WTC11 (cell line): Measurements from ENCODE around the gene TIFAB. TPM values are rescaled to one million over a fixed set of nuclear protein-coding genes. Genes with fewer than 3 reads are reported as not detected.

Source experiments
- ATAC-seq: fragments of 200-7000 bp; cut with Tn5 transposase; 2 replicates; pipeline ENCODE4 v1.10.0; 2021; ENCODE audit warnings: mild to moderate bottlenecking, moderate library complexity
- CTCF ChIA-PET: fragments of 300-600 bp; sonication (Branson Sonifier 250); formaldehyde crosslinking; loops from one replicate; lab custom pipeline; 2021; ENCODE audit warnings: antibody characterized with exemption; lab: Charles Lee
- POLR2A ChIA-PET: fragments of 350-600 bp; sonication (Branson Sonifier 250); formaldehyde crosslinking; loops from one replicate; lab custom pipeline; 2021; ENCODE audit warnings: antibody characterized with exemption; lab: Charles Lee
- DNase-seq: peaks from one replicate; pipeline ENCODE4 v3.0.0; 2021; ENCODE audit warnings: low spot score
- H3K27ac Mint-ChIP-seq: 2 replicates; pipeline ENCODE4 v1.8.0; 2021; ENCODE audit warnings: mixed read lengths
- H3K27me3 Mint-ChIP-seq: 2 replicates; pipeline ENCODE4 v1.8.0; 2021; ENCODE audit warnings: low read depth, mild to moderate bottlenecking, moderate library complexity, mixed read lengths
- H3K36me3 Mint-ChIP-seq: 2 replicates; pipeline ENCODE4 v1.8.0; 2021; ENCODE audit warnings: mixed read lengths
- H3K4me1 Mint-ChIP-seq: 2 replicates; pipeline ENCODE4 v1.8.0; 2022; ENCODE audit warnings: mixed read lengths
- H3K4me3 Mint-ChIP-seq: 2 replicates; pipeline ENCODE4 v1.8.0; 2021; ENCODE audit warnings: mild to moderate bottlenecking, moderate library complexity, mixed read lengths
- H3K9me3 Mint-ChIP-seq: 2 replicates; pipeline ENCODE4 v1.8.0; 2021; ENCODE audit warnings: mixed read lengths
- ETV6 ChIP-seq: sonication (generic); formaldehyde crosslinking; IDR thresholded peaks from 2 replicates; pipeline ENCODE4 v1.8.1; 2022; ENCODE audit warnings: mild to moderate bottlenecking, missing genetic modification reagents
- GRHL2 ChIP-seq: fragments of 250-450 bp; sonication (Bioruptor Pico); IDR thresholded peaks from 2 replicates; pipeline ENCODE4 v1.8.0; 2022; ENCODE audit warnings: mild to moderate bottlenecking, moderate library complexity; ENCODE audit not compliant: insufficient replicate concordance, severe bottlenecking
- RORB ChIP-seq: fragments of 250-450 bp; sonication (Bioruptor Pico); IDR thresholded peaks from 2 replicates; pipeline ENCODE4 v1.9.0; 2021; ENCODE audit warnings: mild to moderate bottlenecking
- ZNF138 ChIP-seq: sonication (generic); formaldehyde crosslinking; conservative IDR thresholded peaks from 2 replicates; pipeline ENCODE4 v1.8.1; 2022; ENCODE audit warnings: mild to moderate bottlenecking, moderate library complexity, missing genetic modification reagents
- ZNF219 ChIP-seq: sonication (generic); formaldehyde crosslinking; IDR thresholded peaks from 2 replicates; pipeline ENCODE4 v1.8.0; 2023; ENCODE audit warnings: missing genetic modification reagents, mild to moderate bottlenecking, borderline replicate concordance
- total RNA-seq: library from RNA; stranded (reverse); gene quantifications from 3 replicates; pipeline ENCODE4 v1.2.3, GENCODE V29; 2021
- TF ChIP-seq, protein P1 (sequence below): sonication (generic); formaldehyde crosslinking; IDR thresholded peaks from 2 replicates; pipeline ENCODE4 v1.8.1; 2022; ENCODE audit warnings: low read depth, missing genetic modification reagents, borderline replicate concordance
- TF ChIP-seq, protein P2 (sequence below): sonication (generic); formaldehyde crosslinking; IDR thresholded peaks from 2 replicates; pipeline ENCODE4 v1.8.1; 2022; ENCODE audit warnings: mild to moderate bottlenecking, missing genetic modification reagents, moderate library complexity, borderline replicate concordance
- TF ChIP-seq, protein P3 (sequence below): sonication (generic); formaldehyde crosslinking; IDR thresholded peaks from 2 replicates; pipeline ENCODE4 v1.8.0; 2022; ENCODE audit warnings: mild to moderate bottlenecking, missing genetic modification reagents
- TF ChIP-seq, protein P4 (sequence below): sonication (generic); formaldehyde crosslinking; IDR thresholded peaks from 2 replicates; pipeline ENCODE4 v1.8.0; 2022; ENCODE audit warnings: mild to moderate bottlenecking, missing genetic modification reagents
- TF ChIP-seq, protein P5 (sequence below): sonication (generic); formaldehyde crosslinking; IDR thresholded peaks from 2 replicates; pipeline ENCODE4 v1.8.1; 2023; ENCODE audit warnings: mild to moderate bottlenecking, missing genetic modification reagents, moderate library complexity
- TF ChIP-seq, protein P6 (sequence below): sonication (generic); formaldehyde crosslinking; IDR thresholded peaks from 2 replicates; pipeline ENCODE4 v1.8.0; 2022; ENCODE audit warnings: mild to moderate bottlenecking, missing genetic modification reagents

The TIFAB gene
- total RNA-seq, 1 experiment from 2014 or later = not detected

DNA sequence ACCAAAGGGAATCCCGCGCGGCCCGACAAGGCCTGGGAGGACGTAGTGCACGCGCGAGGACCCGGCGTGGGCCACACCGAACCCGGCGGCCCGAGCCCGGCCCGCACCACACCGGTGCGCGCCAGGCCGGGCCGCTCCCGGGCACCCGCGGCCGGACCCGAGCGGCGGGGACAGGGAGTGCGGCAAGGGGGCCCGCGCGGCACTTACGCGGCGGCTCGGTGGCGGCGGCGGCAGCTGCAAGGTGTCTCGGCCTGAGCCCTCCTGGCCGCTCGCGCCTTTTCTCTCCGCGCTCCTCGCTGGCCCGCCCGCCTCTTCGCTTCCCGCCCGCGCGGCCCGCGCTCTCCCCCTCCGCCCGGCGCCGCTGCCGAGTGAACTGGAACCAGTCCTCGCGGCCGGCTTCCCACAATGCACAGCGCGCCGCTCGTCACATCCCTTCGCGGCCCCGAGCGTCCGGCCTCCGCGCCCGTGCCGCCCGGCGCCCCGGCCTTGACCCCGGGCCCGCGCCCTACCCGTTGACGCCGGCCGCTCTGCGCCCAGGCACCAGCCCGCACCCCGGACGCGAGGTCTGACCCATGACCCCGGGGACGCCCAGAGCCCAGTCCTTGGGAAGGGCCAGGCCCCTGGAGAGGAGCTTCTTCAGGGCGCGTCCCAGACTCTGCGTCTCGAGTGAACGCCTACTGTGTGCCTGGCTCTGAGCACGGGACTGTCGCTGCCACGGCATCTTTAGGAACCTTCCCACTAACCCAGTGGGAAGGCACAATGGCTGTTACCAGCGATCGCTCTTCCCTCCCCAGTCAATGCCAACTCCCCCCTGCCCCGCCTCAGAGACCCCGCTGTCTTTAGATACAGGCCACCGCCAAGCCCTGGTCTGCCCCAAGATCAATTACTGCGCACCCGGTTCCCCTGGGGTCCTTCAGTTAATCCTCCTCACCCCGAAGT lies 53.0 kb downstream of the TIFAB start, which contains the start of gene MACROH2A1 (continued):
- TF ChIP-seq, protein P1, sequence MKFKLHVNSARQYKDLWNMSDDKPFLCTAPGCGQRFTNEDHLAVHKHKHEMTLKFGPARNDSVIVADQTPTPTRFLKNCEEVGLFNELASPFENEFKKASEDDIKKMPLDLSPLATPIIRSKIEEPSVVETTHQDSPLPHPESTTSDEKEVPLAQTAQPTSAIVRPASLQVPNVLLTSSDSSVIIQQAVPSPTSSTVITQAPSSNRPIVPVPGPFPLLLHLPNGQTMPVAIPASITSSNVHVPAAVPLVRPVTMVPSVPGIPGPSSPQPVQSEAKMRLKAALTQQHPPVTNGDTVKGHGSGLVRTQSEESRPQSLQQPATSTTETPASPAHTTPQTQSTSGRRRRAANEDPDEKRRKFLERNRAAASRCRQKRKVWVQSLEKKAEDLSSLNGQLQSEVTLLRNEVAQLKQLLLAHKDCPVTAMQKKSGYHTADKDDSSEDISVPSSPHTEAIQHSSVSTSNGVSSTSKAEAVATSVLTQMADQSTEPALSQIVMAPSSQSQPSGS = no peak
- TF ChIP-seq, protein P2, sequence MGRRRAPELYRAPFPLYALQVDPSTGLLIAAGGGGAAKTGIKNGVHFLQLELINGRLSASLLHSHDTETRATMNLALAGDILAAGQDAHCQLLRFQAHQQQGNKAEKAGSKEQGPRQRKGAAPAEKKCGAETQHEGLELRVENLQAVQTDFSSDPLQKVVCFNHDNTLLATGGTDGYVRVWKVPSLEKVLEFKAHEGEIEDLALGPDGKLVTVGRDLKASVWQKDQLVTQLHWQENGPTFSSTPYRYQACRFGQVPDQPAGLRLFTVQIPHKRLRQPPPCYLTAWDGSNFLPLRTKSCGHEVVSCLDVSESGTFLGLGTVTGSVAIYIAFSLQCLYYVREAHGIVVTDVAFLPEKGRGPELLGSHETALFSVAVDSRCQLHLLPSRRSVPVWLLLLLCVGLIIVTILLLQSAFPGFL (CRISPR knock-in tag) = 0 out of 2 replicates have a peak, but pooled peaks have one; percentile 47
- TF ChIP-seq RORB (no peak), ZNF138 (CRISPR knock-in tag) (no peak)
- TF ChIP-seq, protein P3, sequence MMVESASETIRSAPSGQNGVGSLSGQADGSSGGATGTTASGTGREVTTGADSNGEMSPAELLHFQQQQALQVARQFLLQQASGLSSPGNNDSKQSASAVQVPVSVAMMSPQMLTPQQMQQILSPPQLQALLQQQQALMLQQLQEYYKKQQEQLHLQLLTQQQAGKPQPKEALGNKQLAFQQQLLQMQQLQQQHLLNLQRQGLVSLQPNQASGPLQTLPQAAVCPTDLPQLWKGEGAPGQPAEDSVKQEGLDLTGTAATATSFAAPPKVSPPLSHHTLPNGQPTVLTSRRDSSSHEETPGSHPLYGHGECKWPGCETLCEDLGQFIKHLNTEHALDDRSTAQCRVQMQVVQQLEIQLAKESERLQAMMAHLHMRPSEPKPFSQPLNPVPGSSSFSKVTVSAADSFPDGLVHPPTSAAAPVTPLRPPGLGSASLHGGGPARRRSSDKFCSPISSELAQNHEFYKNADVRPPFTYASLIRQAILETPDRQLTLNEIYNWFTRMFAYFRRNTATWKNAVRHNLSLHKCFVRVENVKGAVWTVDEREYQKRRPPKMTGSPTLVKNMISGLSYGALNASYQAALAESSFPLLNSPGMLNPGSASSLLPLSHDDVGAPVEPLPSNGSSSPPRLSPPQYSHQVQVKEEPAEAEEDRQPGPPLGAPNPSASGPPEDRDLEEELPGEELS = no peak

DNA sequence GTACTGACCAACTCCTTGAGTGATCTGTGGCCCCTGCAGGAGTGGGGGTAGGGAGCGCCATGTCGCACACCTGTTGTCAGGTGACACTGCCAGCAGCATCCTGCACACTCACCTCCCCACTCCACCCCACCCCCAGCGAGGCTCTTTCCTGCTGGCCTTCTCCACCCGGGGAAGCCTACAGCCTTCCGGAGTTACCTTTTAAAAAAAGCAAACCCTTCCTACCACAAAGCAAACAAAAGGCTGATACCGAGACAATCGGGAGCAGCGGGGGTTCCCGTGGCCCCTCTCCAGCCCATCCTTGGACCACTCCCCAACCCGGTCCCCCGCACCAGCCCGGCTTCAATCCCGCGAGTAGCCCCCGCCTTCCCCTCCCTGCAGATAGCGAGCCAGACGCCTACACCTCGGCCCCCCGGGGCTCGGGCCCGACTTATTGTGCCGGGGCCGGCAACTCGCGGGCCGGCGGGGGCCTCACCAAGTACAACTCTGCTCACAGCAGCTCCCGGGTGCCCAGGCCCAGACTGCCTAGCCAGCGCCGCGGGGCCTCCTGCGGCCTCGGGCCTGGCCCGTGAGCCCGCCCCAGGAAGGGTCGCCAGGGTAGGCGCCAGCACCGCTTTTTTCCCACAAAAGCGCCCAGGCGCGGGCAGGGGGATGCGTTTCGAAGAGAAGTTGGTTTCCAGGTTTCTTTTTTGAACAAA lies 53.8 kb downstream of the TIFAB start:
- CTCF ChIA-PET = no interaction called here
- H3K9me3 Mint-ChIP-seq = no peaks in the 10 kb centered on the region
- peak; percentile 65 for DNase-seq
- peak; percentile 3 for ATAC-seq
- peaks cover 67% of the 10 kb centered on the region for H3K27me3 Mint-ChIP-seq
- no peaks in the 10 kb centered on the region for H3K36me3 Mint-ChIP-seq
- TF ChIP-seq GRHL2 (CRISPR knock-in tag) (no peak), ETV6 (CRISPR knock-in tag) (peak; percentile 25; the same call in 1 of the 2 replicates), ZNF219 (CRISPR knock-in tag) (0 out of 2 replicates have a peak, but pooled peaks have one; percentile 1)
- TF ChIP-seq, protein P4, sequence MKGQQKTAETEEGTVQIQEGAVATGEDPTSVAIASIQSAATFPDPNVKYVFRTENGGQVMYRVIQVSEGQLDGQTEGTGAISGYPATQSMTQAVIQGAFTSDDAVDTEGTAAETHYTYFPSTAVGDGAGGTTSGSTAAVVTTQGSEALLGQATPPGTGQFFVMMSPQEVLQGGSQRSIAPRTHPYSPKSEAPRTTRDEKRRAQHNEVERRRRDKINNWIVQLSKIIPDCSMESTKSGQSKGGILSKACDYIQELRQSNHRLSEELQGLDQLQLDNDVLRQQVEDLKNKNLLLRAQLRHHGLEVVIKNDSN (CRISPR knock-in tag) = peak; percentile 46; the same call in 1 of the 2 replicates
- TF ChIP-seq, protein P5, sequence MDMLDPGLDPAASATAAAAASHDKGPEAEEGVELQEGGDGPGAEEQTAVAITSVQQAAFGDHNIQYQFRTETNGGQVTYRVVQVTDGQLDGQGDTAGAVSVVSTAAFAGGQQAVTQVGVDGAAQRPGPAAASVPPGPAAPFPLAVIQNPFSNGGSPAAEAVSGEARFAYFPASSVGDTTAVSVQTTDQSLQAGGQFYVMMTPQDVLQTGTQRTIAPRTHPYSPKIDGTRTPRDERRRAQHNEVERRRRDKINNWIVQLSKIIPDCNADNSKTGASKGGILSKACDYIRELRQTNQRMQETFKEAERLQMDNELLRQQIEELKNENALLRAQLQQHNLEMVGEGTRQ (CRISPR knock-in tag) = peak; percentile 54
- TF ChIP-seq, protein P6, sequence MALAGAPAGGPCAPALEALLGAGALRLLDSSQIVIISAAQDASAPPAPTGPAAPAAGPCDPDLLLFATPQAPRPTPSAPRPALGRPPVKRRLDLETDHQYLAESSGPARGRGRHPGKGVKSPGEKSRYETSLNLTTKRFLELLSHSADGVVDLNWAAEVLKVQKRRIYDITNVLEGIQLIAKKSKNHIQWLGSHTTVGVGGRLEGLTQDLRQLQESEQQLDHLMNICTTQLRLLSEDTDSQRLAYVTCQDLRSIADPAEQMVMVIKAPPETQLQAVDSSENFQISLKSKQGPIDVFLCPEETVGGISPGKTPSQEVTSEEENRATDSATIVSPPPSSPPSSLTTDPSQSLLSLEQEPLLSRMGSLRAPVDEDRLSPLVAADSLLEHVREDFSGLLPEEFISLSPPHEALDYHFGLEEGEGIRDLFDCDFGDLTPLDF (CRISPR knock-in tag) = no peak
- peak overlapping the region; percentile 73 for H3K4me3 Mint-ChIP-seq
- POLR2A ChIA-PET = no interaction called here
- H3K27ac Mint-ChIP-seq = no peak overlapping the region; the same call in 1 of the 2 replicates
- peaks cover 43% of the 10 kb centered on the region for H3K4me1 Mint-ChIP-seq

Other genes starting within 250 kb of the TIFAB start
- 83.8 to 93.7 TPM (median 85.9 TPM) in 3 replicates for gene MACROH2A1, start 53.1 kb downstream of the TIFAB start, total RNA-seq
- gene DCANP1, start 5.0 kb downstream of the TIFAB start, total RNA-seq = not detected in 3 replicates
- gene NEUROG1, start 83.6 kb upstream of the TIFAB start, total RNA-seq = 0.13 to 0.18 TPM in 2 of 3 replicates, not detected in the other
- 0.64 to 0.87 TPM (median 0.87 TPM) in 3 replicates for gene CXCL14, start 126.6 kb upstream of the TIFAB start, total RNA-seq